ENCODE data around the gene OR10G3.

DNA sequence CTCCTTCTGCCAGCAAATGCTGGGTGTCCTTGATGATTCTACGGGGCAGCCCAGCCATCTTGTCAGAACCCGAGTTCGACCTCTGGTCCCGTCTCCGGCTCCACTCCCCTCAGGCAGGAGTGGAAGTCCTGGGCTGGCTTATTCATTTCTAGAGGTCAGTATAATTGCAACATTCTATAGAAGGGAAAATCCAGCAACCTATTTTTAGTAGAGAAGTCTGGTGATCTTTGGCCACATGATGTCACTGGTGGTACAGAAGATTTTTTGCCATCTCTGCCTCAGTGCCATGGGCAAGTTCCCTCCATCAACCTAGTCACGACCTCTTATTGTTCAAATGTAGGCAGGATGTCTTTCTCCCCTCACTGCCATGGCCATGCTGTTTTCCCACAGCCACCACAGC is 32.4 kb upstream of the OR10G3 start:
- no peak for TF ChIP-seq POLR2AphosphoS5 (IDR thresholded peaks at IDR 0.05; ENCODE audit: low read depth, low read length)
- TF ChIP-seq TAF1 (IDR thresholded peaks at IDR 0.05; ENCODE audit: borderline replicate concordance, insufficient read depth, low read length) = no peak
- TF ChIP-seq, protein P1, sequence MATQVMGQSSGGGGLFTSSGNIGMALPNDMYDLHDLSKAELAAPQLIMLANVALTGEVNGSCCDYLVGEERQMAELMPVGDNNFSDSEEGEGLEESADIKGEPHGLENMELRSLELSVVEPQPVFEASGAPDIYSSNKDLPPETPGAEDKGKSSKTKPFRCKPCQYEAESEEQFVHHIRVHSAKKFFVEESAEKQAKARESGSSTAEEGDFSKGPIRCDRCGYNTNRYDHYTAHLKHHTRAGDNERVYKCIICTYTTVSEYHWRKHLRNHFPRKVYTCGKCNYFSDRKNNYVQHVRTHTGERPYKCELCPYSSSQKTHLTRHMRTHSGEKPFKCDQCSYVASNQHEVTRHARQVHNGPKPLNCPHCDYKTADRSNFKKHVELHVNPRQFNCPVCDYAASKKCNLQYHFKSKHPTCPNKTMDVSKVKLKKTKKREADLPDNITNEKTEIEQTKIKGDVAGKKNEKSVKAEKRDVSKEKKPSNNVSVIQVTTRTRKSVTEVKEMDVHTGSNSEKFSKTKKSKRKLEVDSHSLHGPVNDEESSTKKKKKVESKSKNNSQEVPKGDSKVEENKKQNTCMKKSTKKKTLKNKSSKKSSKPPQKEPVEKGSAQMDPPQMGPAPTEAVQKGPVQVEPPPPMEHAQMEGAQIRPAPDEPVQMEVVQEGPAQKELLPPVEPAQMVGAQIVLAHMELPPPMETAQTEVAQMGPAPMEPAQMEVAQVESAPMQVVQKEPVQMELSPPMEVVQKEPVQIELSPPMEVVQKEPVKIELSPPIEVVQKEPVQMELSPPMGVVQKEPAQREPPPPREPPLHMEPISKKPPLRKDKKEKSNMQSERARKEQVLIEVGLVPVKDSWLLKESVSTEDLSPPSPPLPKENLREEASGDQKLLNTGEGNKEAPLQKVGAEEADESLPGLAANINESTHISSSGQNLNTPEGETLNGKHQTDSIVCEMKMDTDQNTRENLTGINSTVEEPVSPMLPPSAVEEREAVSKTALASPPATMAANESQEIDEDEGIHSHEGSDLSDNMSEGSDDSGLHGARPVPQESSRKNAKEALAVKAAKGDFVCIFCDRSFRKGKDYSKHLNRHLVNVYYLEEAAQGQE (IDR thresholded peaks at IDR 0.05; ENCODE audit: insufficient read depth in 1 of 2, low read depth in 2 of 2, low read length in 2 of 2) = no peak
